Stimulated activated CD4-positive, alpha-beta T cell treated with anti-CD3 and anti-CD28 coated beads, Interleukin-4, amount 100 ng/mL, for 48 hours (primary cell): ENCODE data around the gene ESRRB.
"Not testable (repeated sequence)": the region's sequence is repeated elsewhere in the genome, so short reads cannot be mapped to it uniquely, and the experiment has no call there.

ENCODE experiments used
- DNase-seq, 2 donors: peaks; one replicate each; pipeline ENCODE4 v3.0.0-alpha.2; 2020; ENCODE audit warnings: low read depth in 2 of 2

The ESRRB gene

GRCh38 chr14:76497550-76498462, 121.9 kb downstream of the ESRRB start:
- DNase-seq: no peak

DNA sequence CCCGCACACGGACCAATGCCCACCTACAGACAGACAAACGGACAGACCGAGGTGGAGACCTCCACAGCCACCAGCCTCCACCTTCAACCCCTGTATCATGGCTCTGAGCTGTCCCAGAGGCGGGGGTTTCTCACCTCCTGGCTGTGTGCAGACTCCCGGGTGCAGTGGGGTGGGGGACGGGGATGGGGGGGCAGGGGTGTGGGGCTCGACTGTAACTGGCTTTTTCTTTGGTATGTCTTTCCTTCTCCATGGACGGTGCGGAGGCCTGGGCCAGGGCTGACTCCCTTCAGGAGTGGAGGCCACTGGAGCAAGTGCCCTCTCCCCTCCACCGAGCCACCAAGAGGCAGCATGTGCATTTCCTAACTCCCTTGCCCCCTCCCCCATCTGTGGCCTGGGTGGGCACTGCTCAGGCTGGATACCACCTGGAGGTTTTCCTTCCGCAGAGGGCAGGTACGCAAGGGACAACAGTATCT, 122.6 kb downstream of the ESRRB start:
- DNase-seq: no peak

GRCh38 chr14:76498976-76499375, 123.0 kb downstream of the ESRRB start:
- DNase-seq: no peak

- no peak for DNase-seq
These were observed 123.5 kb downstream of the ESRRB start for GRCh38 chr14:76499399-76499798.

DNA sequence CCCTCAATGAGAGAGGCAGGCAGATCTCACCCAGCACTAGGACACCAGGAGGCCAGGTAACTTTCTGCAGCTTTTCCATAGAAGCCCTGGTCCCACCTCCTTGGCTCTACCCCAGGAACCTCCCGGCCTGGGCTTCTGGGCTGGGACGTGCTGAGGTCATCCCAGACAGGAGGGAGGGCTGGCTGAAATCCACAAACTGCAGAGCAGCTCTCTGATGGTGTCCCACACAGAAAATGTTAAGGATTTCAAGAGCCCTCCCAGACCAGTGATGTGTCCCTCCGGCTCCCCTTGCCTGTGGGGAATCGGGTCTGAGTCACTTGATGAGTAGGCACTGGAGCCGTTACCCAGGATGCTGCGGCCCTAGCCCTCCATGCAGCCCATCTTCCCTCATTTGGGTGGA, 124.1 kb downstream of the ESRRB start:
- DNase-seq: no peak

DNA sequence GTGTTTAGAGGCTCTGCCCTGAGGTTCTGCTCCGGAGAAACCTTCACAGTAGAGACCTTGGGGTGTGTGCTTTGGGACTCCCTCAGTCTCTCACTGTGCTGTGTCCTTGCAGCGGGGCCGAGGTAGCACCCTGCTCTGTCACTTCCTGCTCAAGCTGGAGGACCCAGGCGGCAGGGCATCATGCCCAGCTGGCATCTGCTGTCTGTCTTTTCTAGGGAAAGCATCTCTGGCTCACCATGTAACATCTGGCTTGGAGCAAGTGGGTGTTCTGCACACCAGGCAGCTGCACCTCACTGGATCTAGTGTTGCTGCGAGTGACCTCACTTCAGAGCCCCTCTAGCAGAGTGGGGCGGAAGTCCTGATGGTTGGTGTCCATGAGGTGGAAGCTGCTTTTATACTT, 124.5 kb downstream of the ESRRB start:
- DNase-seq: no peak

- no peak for DNase-seq
These were observed 125.3 kb downstream of the ESRRB start for GRCh38 chr14:76501156-76501720.

DNA sequence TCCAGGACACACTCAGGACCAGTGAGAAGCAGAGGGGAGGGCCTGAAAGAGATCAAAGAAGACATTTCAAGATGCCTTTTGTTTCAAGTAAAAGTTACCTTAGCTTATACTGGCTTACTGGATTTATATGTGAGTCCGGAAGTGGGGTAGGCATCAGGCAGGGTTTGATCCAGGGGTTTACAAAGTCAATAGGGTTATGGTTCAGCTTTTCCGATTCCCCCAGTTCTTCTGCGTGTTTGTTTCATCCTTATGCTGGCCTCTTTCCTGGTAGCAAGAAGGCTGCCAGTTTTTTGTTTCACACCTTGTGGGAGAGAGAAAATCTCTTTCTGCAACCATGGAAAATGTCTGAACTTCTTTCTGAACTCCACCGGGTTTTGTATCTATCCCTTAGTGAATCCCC, 126.3 kb downstream of the ESRRB start:
- no peak for DNase-seq

GRCh38 chr14:76502638-76503037, 126.7 kb downstream of the ESRRB start:
- no peak for DNase-seq

DNA sequence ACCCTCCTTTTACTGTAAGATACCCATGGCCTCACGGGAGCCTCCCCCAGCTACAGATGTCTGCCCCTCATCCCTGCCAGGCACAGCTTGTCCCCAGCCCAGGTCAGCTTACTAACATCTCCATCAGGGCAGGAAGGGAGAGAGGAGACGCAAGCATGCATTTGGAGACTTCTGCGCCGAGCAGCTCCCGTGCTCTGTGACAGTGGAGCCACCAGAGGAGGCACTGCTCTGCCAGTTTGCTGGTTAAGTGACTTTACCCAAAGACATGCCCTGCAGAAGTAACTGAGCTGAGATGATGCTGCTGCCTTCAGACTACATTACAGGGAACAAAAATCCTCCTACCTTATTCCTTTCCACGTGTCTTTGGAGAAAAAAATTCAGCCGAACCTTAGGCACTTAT, 133.4 kb downstream of the ESRRB start:
- DNase-seq: no peak

DNA sequence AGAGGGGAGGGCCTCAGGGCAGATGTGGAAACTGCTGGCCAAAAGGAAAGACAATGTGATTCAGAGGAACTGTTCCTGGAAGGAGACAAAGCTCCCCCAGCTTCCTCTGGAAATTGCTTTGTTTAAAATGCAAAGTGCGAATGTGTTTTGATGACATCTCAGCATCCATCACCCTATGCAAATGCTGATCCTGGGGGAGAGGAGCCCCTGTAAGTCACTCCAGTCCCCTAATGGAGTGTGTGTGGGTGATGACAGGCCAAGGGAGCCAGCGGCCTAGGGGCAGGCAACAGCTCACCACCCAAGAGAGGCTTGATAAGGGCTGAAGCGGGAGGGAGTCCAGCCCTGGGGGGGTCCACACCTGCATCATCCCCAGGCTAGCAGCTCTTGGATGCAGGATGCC, 134.2 kb downstream of the ESRRB start:
- DNase-seq: no peak

DNA sequence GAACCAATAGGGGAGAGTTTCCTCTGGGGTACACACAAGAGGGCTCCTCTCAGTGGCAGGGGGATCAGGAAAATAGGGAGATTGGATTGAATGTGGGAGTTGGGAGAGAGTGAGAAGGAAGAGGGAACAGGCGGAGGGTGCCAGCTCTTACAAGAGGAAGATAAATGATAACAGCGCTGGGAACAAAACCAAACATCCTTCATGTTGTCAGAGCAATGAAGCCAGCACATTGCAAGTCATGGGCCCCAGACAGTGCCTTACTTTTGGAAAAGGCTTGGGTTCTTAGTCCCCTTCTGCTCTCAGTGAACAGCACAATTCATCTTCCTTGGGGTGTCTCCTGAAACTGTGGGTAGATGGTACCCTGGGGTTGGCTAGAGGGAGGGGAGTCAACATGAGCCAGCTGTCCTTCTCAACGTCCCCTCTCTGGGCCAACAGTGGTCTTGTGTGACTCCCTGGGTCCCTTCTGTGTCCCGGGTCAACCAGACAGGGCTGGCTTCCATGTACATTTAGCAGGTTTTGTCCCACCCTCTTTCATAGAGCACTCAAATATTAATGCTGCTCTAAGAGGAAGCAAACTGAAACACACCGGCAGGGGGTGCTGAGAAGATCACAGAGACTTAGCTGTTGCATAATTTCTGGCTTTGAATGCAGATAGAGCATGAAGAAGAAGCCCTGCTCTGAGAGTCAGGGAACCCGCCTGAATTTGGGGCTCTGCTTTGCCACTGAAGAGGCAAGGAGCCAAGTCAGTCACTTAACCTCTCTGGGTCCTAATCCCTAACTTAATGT, 138.5 kb downstream of the ESRRB start:
- DNase-seq: peak in 1 of 2 donors; percentile 4

- DNase-seq: no peak
These were observed 140.9 kb downstream of the ESRRB start for GRCh38 chr14:76516884-76517283.

DNA sequence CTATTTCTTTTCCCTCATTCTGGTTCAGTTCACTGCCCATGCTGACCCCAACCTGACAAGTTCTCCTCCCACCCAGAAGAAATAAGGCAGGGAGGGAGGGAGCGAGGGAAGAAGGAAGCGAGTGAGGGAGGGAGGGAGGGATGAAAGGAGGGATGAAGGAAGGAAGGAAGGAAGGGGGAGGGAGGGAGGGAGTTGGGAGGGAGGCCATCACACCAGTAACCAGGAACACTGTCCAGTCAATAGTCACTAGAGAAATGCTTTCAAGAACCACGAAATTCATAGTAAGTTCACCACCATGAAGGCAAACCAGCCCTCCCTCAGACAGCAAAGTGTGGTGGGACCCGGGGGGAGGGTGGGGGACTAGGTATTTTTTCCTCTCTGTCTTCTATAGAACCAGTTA, 142.4 kb downstream of the ESRRB start:
- no peak for DNase-seq

DNA sequence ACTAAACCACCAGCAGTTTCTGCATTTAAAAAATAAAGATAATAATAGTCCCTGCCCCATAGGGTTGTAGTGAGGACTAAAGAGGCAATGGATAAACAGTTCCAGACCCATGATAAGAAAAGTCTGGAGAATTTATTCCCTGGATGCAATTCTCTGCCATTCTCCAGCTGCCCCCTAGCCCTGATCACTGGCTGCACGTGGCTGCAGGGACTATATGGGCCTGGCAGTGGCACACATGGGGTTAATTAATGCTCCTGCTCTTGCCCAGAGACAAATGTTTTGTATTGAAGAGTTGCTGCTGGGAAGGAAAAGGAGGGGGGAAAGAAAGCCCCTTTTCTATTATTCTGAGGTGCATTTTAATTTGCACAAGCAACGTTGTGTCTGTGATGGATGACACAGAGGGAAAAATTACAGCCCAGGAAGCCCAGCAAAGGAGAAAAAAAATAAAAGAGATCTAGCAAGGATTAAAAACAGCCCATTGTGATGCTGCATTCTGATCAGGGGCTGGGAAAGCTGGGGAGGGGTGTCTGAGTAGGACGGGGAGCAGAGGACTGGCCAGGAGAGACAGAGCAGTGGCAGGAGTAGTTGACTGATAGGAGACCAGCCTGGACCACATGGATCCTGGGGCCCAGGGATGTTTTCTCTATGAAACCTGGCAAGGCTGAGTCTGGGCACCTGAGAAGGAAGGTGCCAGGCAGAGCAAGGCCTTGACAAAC, 149.3 kb downstream of the ESRRB start:
- DNase-seq: no peak

DNA sequence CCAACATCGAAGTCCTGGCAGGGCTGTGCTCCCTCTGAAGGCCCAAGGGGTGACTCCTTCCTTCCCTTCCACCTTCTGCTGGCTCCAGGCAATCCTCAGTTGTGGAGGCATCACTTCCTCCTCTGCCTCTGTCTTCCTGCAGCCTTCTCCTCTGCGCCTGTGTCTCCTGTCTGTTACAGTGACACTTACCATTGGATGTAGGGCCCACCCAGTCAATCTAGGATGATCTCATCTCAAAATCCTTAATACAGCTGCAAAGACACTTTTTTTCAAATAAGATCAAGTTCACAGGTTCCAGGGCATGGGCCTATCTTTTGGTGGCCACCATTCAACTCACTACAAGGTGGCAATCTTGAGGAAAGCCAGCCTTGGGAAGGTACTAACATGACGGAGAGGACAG, 155.1 kb downstream of the ESRRB start:
- DNase-seq: no peak

DNA sequence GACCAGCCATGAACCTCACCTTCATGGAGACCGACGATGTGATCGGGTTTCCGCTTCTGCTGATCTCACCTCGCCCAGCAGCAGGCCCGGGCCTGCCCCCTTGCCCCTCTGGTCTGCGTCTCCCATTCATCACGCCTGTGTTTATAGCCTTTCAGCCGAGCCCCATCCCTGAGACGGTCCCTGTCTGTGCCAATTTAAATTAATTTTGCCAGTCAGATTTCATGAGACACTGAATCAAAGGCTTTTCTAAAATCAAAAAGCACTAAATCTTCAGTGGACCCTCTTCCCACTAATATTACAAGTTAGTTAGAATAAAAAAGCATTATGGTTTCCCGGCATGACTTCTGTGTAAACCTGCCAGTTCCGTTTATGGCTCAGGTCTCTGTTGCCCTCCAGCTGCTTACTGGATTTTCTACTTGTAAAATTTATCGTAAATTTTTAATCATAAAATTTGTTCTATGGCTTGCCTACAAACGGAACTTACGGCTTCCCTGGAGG, 155.9 kb downstream of the ESRRB start:
- no peak for DNase-seq

GRCh38 chr14:76536636-76537035, 160.7 kb downstream of the ESRRB start:
- not testable (repeated sequence) for DNase-seq

DNA sequence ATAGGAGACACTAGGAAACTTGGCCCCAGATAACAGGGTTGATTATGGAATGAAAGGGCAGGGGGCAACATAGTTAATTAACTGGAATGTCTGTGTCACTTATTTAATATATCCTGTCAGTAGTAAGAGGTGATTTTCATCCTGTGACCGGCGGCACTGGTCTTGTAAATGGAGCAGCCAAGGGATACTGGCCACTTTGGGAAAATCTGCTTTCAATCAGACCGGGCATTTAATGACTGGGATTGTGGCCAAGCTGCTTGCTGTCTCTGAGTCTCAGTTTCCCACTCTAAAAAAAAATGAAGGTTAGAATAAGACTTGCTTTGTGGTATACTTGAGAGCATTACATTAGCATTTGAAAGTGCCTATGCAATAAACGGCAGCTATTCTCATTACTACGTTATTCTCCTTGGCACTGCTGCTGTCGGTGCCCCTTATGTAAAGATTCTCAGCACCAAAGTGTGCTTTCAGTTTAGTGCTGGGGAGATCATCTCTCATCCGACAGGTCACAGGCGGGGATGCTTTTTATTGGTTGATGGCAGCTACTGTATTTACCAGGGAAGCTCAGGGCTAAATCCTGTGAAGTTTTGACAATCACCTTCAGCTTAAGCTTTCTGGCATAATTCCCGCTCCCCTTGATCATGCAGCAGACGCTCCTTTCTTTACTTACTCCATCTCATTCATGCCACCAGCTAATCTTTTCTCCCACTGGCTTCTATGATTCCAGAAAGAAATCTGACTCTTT, 162.1 kb downstream of the ESRRB start:
- DNase-seq: no peak

DNA sequence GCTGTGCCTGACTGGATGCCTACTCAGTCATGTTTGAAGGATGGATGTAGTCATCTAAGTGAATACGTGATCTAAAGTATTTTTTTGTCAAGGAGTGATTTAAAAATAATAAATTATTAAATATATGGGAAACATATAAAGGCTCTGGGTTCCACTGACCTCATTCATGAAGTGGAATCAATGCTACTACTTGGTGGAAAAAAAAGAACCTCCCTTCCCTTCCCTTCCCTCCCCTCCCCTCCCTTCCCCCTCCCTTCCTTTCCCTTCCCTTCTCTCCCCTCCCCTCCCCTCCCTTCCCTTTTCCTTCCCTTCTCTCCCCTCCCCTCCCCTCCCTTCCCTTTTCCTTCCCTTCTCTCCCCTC, 162.7 kb downstream of the ESRRB start:
- DNase-seq: no peak

GRCh38 chr14:76539130-76539529, 163.2 kb downstream of the ESRRB start:
- no peak for DNase-seq
